ENCODE measurements around the gene PHF21A.

- TF ChIP-seq CTCF (conservative IDR thresholded peaks at IDR 0.05; ENCODE audit: low read depth, low read length) (no peak), EZH2 (IDR thresholded peaks at IDR 0.05; ENCODE audit: low read length, unreplicated experiment) (no peak), EZH2phosphoT487 (IDR thresholded peaks at IDR 0.05; ENCODE audit: borderline replicate concordance, low read length) (no peak)
Measured at GRCh38 chr11:46020084-46020599, 101.1 kb downstream of the PHF21A start.
